NCI-H345 (cell line): ENCODE results near the gene URAD.
A peak's percentile ranks its signal among the peaks of the same experiment; 100 is the strongest.
"Not testable (repeated sequence)": the region's sequence is repeated elsewhere in the genome, so short reads cannot be mapped to it uniquely, and the experiment has no call there.

Experiments
- DNase-seq: peaks from one replicate; lab custom pipeline; 2025; lab: John Stamatoyannopoulos, UW

Gene URAD

GRCh38 chr13:27970382-27971235, 17.9 kb downstream of the URAD start:
- no peak for DNase-seq

DNA sequence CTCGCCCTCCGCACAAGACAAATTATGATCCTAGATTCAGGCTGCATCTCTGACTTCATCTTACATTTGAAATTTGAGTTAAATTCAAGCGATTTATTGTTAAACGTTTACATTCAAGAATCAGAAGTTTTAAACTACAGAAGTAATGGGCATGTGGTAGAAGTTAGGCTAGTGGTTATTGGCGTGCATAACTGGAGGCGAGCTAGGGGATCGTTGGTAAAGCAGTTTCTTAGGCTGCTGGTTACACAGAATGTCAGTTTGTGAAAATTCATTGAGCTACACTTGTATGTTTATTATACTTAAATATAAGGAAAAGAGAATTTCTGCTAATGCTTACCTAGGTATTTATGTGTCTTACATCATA, 18.6 kb downstream of the URAD start:
- no peak for DNase-seq

- peak; percentile 1 for DNase-seq
Observed at GRCh38 chr13:27969082-27969865, 19.2 kb downstream of the URAD start, which contains the start of gene CDX2. TSS of gene CDX2 (minus strand) at chr13:27969315. CDS start at chr13:27969006, 309 bp downstream.

DNA sequence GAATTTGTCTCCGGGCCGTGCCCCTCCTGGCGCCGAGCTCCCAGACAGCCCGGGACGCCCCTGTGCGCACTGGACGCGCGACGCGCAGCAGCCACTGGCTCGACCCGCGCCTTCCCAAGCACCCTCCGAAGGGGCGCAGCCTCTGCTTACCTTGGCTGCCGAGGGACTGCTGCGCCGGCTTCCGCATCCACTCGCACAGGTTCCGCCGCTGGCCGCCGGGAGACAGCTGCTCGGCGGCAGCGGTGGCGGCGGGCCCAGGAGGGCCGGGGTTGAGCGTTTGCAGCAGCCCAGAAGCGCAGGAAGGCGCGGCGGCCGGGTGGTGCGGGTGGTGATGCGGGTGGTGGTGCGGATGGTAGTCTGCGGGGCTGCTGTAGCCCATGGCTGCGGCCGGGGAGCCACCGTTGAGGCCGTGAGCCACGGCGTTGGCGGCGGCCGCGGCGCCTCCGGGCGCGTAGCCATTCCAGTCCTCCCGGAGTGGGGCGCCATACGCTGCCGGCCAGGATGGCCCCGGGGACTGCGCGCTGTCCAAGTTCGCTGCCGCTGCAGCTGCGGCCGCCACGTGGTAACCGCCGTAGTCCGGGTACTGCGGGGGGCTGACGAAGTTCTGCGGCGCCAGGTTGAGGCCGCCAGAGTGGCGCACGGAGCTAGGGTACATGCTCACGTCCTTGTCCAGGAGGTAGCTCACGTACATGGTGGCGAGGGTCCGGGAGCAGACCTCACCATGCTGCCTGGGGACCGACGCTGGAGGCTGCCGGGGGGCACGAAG, 20.0 kb downstream of the URAD start:
- peak; percentile 15 for DNase-seq

DNA sequence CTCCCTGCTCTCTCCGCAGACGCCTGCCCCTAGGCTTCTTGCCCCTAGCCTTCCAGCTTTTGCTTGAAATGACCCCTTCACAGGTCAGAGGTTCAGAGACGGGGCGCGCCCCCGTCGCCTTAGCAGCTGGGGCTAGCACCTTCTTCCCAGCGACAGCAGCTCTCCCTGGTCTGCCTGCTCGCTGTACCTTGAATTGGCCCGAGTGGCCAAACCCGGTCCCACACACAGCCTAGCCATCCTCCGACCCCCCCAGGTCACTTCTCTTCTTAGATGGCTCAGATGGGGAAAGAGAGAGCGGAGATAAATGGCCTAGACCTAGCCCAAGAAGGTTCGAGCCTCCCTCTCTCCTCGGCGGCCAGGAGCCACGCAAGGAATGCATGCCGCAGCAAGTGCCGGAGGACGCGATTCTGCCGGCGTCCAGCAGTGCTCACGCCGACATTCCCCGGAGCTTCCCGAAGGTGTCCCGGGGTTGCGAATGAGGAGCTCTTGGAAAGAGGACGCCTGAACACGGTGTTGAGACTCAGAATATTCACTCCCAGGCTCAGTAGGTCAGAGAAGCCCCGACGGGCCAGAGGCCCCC, 20.7 kb downstream of the URAD start:
- no peak for DNase-seq

DNA sequence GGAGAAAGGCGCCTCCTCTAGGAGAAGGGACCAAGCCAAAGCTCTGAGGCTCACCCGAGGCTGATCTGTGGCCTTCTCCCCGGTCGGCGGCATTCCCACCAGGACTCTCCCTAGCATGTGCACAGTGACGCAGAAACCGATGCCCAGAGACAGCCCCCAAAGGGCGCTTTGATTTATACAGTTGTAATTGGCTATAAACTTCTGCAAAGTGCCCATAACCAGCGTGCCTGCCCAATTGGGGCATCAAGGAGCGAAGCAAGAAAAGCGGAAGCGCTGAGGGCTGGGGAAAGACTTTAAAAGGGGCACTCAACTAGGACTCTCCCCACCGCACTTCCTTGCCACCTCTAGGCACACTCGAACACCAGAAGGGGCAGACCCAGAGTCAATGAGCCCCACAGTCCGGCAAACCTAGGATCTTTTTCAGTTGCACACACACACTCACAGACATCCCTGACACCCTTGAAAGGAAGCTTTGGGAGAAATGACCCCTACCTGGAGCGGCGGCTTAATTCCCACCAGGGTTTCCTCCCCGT, 21.2 kb downstream of the URAD start:
- DNase-seq = no peak

GRCh38 chr13:27966641-27967202, 21.8 kb downstream of the URAD start:
- DNase-seq = no peak

GRCh38 chr13:27965740-27966640, 22.5 kb downstream of the URAD start:
- DNase-seq = peak; percentile 2

DNA sequence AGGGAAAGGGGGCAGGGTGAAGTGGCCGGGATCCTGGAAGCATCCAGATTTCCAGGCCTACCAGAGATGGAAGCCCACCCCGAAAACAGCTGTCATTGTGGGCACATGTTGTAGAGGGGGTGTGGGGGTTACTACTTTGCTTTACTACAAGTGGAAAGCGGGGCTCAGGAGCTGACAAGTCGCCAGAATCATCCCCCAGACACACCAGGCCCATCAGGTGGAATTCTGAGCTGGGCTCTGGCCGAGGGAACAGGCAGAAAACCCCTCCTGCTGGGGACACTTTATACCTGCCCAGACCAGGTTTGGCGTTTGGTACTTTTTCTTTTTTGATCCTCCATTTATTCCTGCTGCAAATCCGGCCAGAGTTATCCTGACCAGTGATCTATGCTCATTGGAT, 23.2 kb downstream of the URAD start:
- no peak for DNase-seq

DNA sequence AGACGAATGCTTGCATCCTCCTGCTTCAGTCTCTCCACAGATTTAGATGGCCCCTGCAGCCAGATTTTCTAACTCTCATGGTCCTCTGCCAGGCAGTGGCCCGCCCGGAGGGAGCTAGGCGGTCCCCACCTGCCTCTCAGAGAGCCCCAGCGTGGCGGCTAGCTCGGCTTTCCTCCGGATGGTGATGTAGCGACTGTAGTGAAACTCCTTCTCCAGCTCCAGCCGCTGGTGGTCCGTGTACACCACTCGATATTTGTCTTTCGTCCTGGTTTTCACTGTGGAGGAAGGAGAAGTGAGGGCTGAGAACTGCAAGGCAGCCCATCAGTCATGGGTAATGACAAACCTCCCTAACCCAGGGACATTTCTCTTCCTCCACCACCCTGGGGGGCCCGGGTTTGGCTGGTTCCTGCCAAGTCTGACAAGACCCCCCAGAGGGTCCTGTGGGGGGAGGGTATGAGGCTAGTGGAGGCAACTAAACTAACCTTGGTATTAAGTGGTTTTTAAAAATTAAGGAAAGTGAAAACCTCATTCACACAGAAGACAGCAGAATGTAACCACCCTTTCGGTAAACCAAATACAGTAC, 23.7 kb downstream of the URAD start:
- DNase-seq = no peak

- DNase-seq = not testable (repeated sequence)
Observed at GRCh38 chr13:27964206-27964605, 24.3 kb downstream of the URAD start.

GRCh38 chr13:27963491-27963890, 25.0 kb downstream of the URAD start:
- no peak for DNase-seq

- DNase-seq = no peak
Observed at GRCh38 chr13:27962982-27963381, 25.5 kb downstream of the URAD start.

DNA sequence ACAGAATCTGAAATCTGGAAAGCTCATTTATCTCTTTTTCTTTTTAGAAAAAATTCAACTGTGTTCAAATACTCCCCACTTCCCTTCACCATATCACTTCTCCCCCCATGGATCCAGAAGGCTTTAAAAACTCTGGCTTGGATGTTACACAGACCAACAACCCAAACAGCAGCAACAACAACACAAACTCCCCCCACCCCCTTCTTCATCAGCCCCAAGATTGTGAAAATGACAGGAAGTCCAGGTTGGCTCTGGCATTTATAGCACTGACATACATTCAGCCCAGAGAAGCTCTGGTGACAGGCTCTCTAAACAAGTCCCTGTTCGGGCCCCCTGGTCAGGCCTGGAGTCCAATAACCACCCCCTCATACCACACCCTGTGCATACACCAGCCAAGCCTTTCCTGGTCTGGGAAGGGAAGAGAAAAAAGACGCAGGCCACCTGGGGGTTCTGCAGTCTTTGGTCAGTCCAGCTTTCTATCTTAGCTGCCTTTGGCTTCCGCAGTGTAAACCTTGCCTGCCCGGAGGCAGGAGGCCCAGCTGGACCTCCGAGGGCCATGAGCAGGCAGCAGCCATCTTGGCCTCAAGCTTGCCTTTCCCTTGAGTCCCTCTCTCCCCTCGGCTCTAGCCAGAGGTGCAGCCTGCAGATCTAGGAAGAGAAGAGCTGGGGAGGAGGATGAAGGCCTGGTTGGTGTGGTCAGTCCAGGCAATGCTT, 26.2 kb downstream of the URAD start:
- no peak for DNase-seq

- DNase-seq = no peak
Observed at GRCh38 chr13:27961227-27962085, 27.0 kb downstream of the URAD start.

GRCh38 chr13:27960362-27961226, 27.9 kb downstream of the URAD start:
- no peak for DNase-seq

DNA sequence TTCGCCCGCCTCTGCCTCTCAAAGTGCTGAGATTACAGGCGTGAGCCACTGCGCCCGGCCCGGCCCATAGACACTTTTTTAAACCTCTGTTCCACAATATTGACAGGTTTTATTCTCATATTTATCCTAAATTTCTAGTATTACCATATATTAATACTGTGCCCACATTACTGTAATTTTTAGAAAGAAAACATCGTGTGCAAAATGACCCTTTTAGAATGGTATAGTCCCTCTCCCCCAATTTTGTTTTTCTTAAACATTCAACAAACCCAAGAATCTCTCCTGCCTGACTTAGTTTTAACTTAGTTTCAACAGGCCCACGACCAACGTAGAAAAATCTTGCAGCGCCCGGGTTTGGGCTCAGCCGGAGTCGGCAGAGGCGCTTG, 28.5 kb downstream of the URAD start:
- no peak for DNase-seq
